ENCODE results near the gene KRT75.

Gene KRT75

GRCh38 chr12:52426034-52426433, 8.1 kb downstream of the KRT75 start:
- no peak overlapping the region for H3K4me2 ChIP-seq (ENCODE audit: low read length)
- peaks cover 75% of the 10 kb centered on the region for H3K27me3 ChIP-seq (ENCODE audit: low read depth, low read length)
- no peak overlapping the region for H3K9ac ChIP-seq (ENCODE audit: low read length)
- H3K4me3 ChIP-seq (ENCODE audit: low read length) = no peak overlapping the region
- no peak overlapping the region for H2AFZ ChIP-seq (ENCODE audit: low read depth, low read length)
- H3K9me3 ChIP-seq (ENCODE audit: insufficient read depth, low read length) = no peaks in the 10 kb centered on the region
- TF ChIP-seq CTCF (IDR thresholded peaks at IDR 0.05; ENCODE audit: low read depth, low read length) (no peak), EZH2phosphoT487 (IDR thresholded peaks at IDR 0.05; ENCODE audit: low read depth) (no peak)
- H4K20me1 ChIP-seq (ENCODE audit: insufficient read depth, low read length) = no peaks in the 10 kb centered on the region
- H3K79me2 ChIP-seq (ENCODE audit: low read length) = no peaks in the 10 kb centered on the region
- H3K36me3 ChIP-seq (replicated peaks; ENCODE audit: low read depth, low read length) = no peaks in the 10 kb centered on the region
- H3K4me1 ChIP-seq (ENCODE audit: low read length) = no peaks in the 10 kb centered on the region
- no peak overlapping the region for H3K27ac ChIP-seq (ENCODE audit: low read length)

DNA sequence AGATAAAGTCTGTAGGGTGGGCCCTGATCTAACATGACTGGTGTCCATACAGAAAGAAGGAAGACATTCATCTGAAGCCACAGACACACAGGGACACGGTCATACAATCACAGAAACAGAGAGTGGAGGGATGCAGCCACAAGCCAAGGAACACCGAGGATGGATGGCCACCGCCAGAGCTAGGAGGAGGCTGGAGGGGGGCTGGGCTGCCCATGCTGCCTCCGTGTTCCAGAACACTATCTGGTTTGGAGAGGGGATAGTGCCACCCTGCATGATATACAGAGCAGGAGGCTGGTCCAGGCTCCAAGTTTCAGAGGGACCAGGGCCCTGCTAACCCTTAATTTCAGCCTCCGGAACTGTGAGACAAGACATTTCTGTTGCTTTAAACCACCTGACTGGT, 8.7 kb downstream of the KRT75 start:
- Histone ChIP-seq H3K4me2 (ENCODE audit: low read length) (no peak overlapping the region), H3K9ac (ENCODE audit: low read length) (no peak overlapping the region), H3K4me3 (ENCODE audit: low read length) (no peak overlapping the region), H3K79me2 (ENCODE audit: low read length) (no peaks in the 10 kb centered on the region), H3K4me1 (ENCODE audit: low read length) (no peaks in the 10 kb centered on the region), H3K27ac (ENCODE audit: low read length) (no peak overlapping the region), H4K20me1 (ENCODE audit: insufficient read depth, low read length) (no peaks in the 10 kb centered on the region), H3K9me3 (ENCODE audit: insufficient read depth, low read length) (no peaks in the 10 kb centered on the region), H3K27me3 (ENCODE audit: low read depth, low read length) (peaks cover 70% of the 10 kb centered on the region), H2AFZ (ENCODE audit: low read depth, low read length) (no peak overlapping the region), H3K36me3 (replicated peaks; ENCODE audit: low read depth, low read length) (no peaks in the 10 kb centered on the region)
- TF ChIP-seq CTCF (IDR thresholded peaks at IDR 0.05; ENCODE audit: low read depth, low read length) (no peak), EZH2phosphoT487 (IDR thresholded peaks at IDR 0.05; ENCODE audit: low read depth) (no peak)

GRCh38 chr12:52423661-52424500, 10.3 kb downstream of the KRT75 start:
- TF ChIP-seq EZH2phosphoT487 (IDR thresholded peaks at IDR 0.05; ENCODE audit: low read depth) (no peak), CTCF (IDR thresholded peaks at IDR 0.05; ENCODE audit: low read depth, low read length) (no peak)
- Histone ChIP-seq H2AFZ (ENCODE audit: low read depth, low read length) (no peak overlapping the region), H3K27ac (ENCODE audit: low read length) (no peak overlapping the region), H3K4me1 (ENCODE audit: low read length) (no peaks in the 10 kb centered on the region), H3K4me2 (ENCODE audit: low read length) (no peak overlapping the region), H3K9me3 (ENCODE audit: insufficient read depth, low read length) (no peaks in the 10 kb centered on the region), H3K79me2 (ENCODE audit: low read length) (no peaks in the 10 kb centered on the region), H3K27me3 (ENCODE audit: low read depth, low read length) (peaks cover 58% of the 10 kb centered on the region), H3K4me3 (ENCODE audit: low read length) (no peak overlapping the region), H3K36me3 (replicated peaks; ENCODE audit: low read depth, low read length) (no peaks in the 10 kb centered on the region), H3K9ac (ENCODE audit: low read length) (no peak overlapping the region), H4K20me1 (ENCODE audit: insufficient read depth, low read length) (no peaks in the 10 kb centered on the region)

- H3K79me2 ChIP-seq (ENCODE audit: low read length) = no peaks in the 10 kb centered on the region
- H3K4me1 ChIP-seq (ENCODE audit: low read length) = no peaks in the 10 kb centered on the region
- H3K9ac ChIP-seq (ENCODE audit: low read length) = no peak overlapping the region
- TF ChIP-seq EZH2phosphoT487 (IDR thresholded peaks at IDR 0.05; ENCODE audit: low read depth) (no peak), CTCF (IDR thresholded peaks at IDR 0.05; ENCODE audit: low read depth, low read length) (no peak)
- no peaks in the 10 kb centered on the region for H4K20me1 ChIP-seq (ENCODE audit: insufficient read depth, low read length)
- no peak overlapping the region for H3K27ac ChIP-seq (ENCODE audit: low read length)
- peaks cover 50% of the 10 kb centered on the region for H3K27me3 ChIP-seq (ENCODE audit: low read depth, low read length)
- H3K4me2 ChIP-seq (ENCODE audit: low read length) = no peak overlapping the region
- no peak overlapping the region for H3K4me3 ChIP-seq (ENCODE audit: low read length)
- H2AFZ ChIP-seq (ENCODE audit: low read depth, low read length) = no peak overlapping the region
- no peaks in the 10 kb centered on the region for H3K36me3 ChIP-seq (replicated peaks; ENCODE audit: low read depth, low read length)
- no peaks in the 10 kb centered on the region for H3K9me3 ChIP-seq (ENCODE audit: insufficient read depth, low read length)
Observed at GRCh38 chr12:52423035-52423434, 11.1 kb downstream of the KRT75 start.

All from OCI-LY3 (cell line).